ENCODE measurements around the gene ZC3H12A. TPM values are rescaled to one million over a fixed set of nuclear protein-coding genes. Genes with fewer than 3 reads are reported as not detected.

ZC3H12A gene
- total and polyA plus RNA-seq, 4 donors, result 2.1 to 10.9 (median 3.0) TPM

- Histone ChIP-seq H3K27me3 (ENCODE audit: control insufficient read depth in 4 of 4, insufficient read depth in 4 of 4, low read length in 3 of 4) (no peaks in the 10 kb centered on the region), H3K4me3 (ENCODE audit: low read depth in 1 of 3, low read length in 3 of 3) (peak overlapping the region in 1 of 3 donors; percentile 5), H3K4me1 (ENCODE audit: control insufficient read depth in 4 of 4, insufficient read depth in 4 of 4, low read length in 3 of 4) (peaks cover 23 to 47% (median 33%) of the 10 kb centered on the region in 4 donors), H3K36me3 (ENCODE audit: control insufficient read depth in 4 of 4, insufficient read depth in 3 of 4, low read depth in 1 of 4, low read length in 3 of 4) (peaks cover 15 to 32% (median 28%) of the 10 kb centered on the region in 4 donors), H3K27ac (ENCODE audit: low read depth in 1 of 2, low read length in 2 of 2) (peak overlapping the region; percentile 51 to 95), H3K9me3 (ENCODE audit: control insufficient read depth in 4 of 4, low read length in 3 of 4) (no peaks in the 10 kb centered on the region), H3K9ac (ENCODE audit: low read depth in 1 of 2, low read length in 2 of 2) (peak overlapping the region in 1 of 2 donors; percentile 37)
- TF ChIP-seq, protein P1, sequence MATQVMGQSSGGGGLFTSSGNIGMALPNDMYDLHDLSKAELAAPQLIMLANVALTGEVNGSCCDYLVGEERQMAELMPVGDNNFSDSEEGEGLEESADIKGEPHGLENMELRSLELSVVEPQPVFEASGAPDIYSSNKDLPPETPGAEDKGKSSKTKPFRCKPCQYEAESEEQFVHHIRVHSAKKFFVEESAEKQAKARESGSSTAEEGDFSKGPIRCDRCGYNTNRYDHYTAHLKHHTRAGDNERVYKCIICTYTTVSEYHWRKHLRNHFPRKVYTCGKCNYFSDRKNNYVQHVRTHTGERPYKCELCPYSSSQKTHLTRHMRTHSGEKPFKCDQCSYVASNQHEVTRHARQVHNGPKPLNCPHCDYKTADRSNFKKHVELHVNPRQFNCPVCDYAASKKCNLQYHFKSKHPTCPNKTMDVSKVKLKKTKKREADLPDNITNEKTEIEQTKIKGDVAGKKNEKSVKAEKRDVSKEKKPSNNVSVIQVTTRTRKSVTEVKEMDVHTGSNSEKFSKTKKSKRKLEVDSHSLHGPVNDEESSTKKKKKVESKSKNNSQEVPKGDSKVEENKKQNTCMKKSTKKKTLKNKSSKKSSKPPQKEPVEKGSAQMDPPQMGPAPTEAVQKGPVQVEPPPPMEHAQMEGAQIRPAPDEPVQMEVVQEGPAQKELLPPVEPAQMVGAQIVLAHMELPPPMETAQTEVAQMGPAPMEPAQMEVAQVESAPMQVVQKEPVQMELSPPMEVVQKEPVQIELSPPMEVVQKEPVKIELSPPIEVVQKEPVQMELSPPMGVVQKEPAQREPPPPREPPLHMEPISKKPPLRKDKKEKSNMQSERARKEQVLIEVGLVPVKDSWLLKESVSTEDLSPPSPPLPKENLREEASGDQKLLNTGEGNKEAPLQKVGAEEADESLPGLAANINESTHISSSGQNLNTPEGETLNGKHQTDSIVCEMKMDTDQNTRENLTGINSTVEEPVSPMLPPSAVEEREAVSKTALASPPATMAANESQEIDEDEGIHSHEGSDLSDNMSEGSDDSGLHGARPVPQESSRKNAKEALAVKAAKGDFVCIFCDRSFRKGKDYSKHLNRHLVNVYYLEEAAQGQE (IDR thresholded peaks at IDR 0.05), result no peak
- TF ChIP-seq, protein P2, sequence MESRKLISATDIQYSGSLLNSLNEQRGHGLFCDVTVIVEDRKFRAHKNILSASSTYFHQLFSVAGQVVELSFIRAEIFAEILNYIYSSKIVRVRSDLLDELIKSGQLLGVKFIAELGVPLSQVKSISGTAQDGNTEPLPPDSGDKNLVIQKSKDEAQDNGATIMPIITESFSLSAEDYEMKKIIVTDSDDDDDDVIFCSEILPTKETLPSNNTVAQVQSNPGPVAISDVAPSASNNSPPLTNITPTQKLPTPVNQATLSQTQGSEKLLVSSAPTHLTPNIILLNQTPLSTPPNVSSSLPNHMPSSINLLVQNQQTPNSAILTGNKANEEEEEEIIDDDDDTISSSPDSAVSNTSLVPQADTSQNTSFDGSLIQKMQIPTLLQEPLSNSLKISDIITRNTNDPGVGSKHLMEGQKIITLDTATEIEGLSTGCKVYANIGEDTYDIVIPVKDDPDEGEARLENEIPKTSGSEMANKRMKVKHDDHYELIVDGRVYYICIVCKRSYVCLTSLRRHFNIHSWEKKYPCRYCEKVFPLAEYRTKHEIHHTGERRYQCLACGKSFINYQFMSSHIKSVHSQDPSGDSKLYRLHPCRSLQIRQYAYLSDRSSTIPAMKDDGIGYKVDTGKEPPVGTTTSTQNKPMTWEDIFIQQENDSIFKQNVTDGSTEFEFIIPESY (IDR thresholded peaks at IDR 0.05), result no peak
- TF ChIP-seq GABPA (IDR thresholded peaks at IDR 0.05 in 1 of 2, conservative IDR thresholded peaks at IDR 0.05 in 1 of 2), result no peak
- no peak for TF ChIP-seq ATF3 (IDR thresholded peaks at IDR 0.05)
- TF ChIP-seq CTCF (IDR thresholded peaks at IDR 0.05; ENCODE audit: low read depth, low read length, missing input control), result no peak
- no peak for TF ChIP-seq MAX (IDR thresholded peaks at IDR 0.05)
- TF ChIP-seq EGR1 (IDR thresholded peaks at IDR 0.05; ENCODE audit: low read depth in 2 of 2), result no peak
- no peak for TF ChIP-seq HNF4G (IDR thresholded peaks at IDR 0.05)
- no peak for TF ChIP-seq HNF4A (conservative IDR thresholded peaks at IDR 0.05)
- TF ChIP-seq FOXA1 (IDR thresholded peaks at IDR 0.05), result no peak
- TF ChIP-seq RXRA (IDR thresholded peaks at IDR 0.05), result no peak
- no peak for TF ChIP-seq YY1 (IDR thresholded peaks at IDR 0.05)
- TF ChIP-seq RAD21 (IDR thresholded peaks at IDR 0.05), result no peak
- WGBS, result 74% methylated on average over 5 of the region's 5 CpGs
- DNase-seq (ENCODE audit: low spot score), result no peak
Observed at GRCh38 chr1:37480125-37480466, 5.7 kb downstream of the ZC3H12A start.

DNA sequence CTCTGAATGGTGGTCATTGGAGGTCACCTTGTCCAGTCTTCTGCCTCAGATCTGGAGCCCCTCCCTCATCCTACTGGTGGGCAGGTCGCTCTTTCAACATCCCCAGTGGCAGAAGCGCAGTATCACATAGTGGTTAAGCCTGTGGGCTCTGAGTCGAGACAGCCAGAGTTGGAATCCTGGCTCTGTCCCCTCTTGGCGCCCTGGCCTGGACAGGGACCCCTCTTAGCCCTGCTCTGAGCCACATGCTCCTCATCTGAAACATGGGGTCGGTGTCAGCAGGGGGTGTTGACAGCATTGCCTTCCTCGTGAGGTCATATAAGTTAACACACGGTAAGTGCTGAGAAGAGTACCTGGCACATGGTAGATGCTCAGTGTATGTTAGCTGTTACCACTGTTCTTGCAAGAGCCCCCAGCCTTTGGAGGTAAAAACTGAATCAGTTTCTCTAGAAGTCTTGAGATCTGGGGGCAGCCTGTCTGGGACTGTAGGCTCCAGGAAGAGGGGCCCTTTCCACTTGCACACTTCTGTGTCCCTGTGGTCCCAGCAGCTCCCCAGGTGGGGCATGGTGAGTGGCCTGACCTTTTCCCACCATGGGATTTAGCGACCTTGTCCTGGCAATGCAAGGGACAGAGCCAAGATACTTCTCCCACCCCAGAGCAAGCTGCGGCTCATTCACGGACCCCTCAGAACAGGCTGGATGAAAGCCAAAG lies 6.4 kb downstream of the ZC3H12A start:
- no peak for DNase-seq (ENCODE audit: low spot score)
- peaks cover 20 to 41% (median 32%) of the 10 kb centered on the region in 4 donors for H3K4me1 ChIP-seq (ENCODE audit: control insufficient read depth in 4 of 4, insufficient read depth in 4 of 4, low read length in 3 of 4)
- peak overlapping the region; percentile 8 to 51 for H3K27ac ChIP-seq (ENCODE audit: low read depth in 1 of 2, low read length in 2 of 2)
- peaks cover 17 to 32% (median 28%) of the 10 kb centered on the region in 4 donors for H3K36me3 ChIP-seq (ENCODE audit: control insufficient read depth in 4 of 4, insufficient read depth in 3 of 4, low read depth in 1 of 4, low read length in 3 of 4)
- TF ChIP-seq, protein P2 (IDR thresholded peaks at IDR 0.05), result no peak
- TF ChIP-seq RXRA (IDR thresholded peaks at IDR 0.05), result no peak
- no peaks in the 10 kb centered on the region for H3K27me3 ChIP-seq (ENCODE audit: control insufficient read depth in 4 of 4, insufficient read depth in 4 of 4, low read length in 3 of 4)
- peak overlapping the region in 1 of 2 donors; percentile 37 for H3K9ac ChIP-seq (ENCODE audit: low read depth in 1 of 2, low read length in 2 of 2)
- H3K4me3 ChIP-seq (ENCODE audit: low read depth in 1 of 3, low read length in 3 of 3), result no peak overlapping the region
- 87% methylated on average over 10 of the region's 10 CpGs for WGBS
- H3K9me3 ChIP-seq (ENCODE audit: control insufficient read depth in 4 of 4, low read length in 3 of 4), result no peaks in the 10 kb centered on the region
